OCI-LY3 (cell line): Measurements from ENCODE around the gene MZB1.
"Not testable (repeated sequence)": the region's sequence is repeated elsewhere in the genome, so short reads cannot be mapped to it uniquely, and the experiment has no call there.

Experiments
- H2AFZ ChIP-seq: fragments of 200-600, 300-600 bp; shearing (Covaris generic); 2 replicates; pipeline ENCODE4 v1.6.0; 2014; ENCODE audit warnings: antibody characterized with exemption, low read depth, low read length
- H3K27ac ChIP-seq: fragments of 200-600, 300-600 bp; sonication (generic); 2 replicates; pipeline ENCODE4 v1.5.1; 2014; ENCODE audit warnings: mild to moderate bottlenecking, low read length, moderate library complexity, mixed read lengths
- H3K27me3 ChIP-seq: fragments of 200-600, 300-600 bp; sonication (generic); 2 replicates; pipeline ENCODE4 v1.6.1; 2014; ENCODE audit warnings: low read depth, low read length, mixed read lengths
- H3K36me3 ChIP-seq: fragments of 200-600, 300-600 bp; sonication (generic); replicated peaks from 2 replicates; pipeline ENCODE3; 2014; ENCODE audit warnings: low read depth, low read length, mixed read lengths
- H3K4me1 ChIP-seq: fragments of 300-600, 200-600 bp; sonication (generic); 2 replicates; pipeline ENCODE4 v1.6.1; 2014; ENCODE audit warnings: low read length, mixed read lengths
- H3K4me2 ChIP-seq: fragments of 200-600, 300-600 bp; sonication (generic); 2 replicates; pipeline ENCODE4 v1.6.1; 2014; ENCODE audit warnings: low read length, mixed read lengths
- H3K4me3 ChIP-seq: fragments of 300-600, 200-600 bp; sonication (generic); 2 replicates; pipeline ENCODE4 v1.5.1; 2014; ENCODE audit warnings: antibody characterized with exemption, mild to moderate bottlenecking, low read length, moderate library complexity
- H3K79me2 ChIP-seq: fragments of 300-600, 200-600 bp; shearing (Covaris generic); 2 replicates; pipeline ENCODE4 v1.6.1; 2014; ENCODE audit warnings: mild to moderate bottlenecking, low read length, mixed read lengths
- H3K9ac ChIP-seq: fragments of 300-600, 200-600 bp; shearing (Covaris generic); 2 replicates; pipeline ENCODE4 v1.6.0; 2014; ENCODE audit warnings: mild to moderate bottlenecking, low read length, moderate library complexity
- H3K9me3 ChIP-seq: fragments of 200-600, 300-600 bp; shearing (Covaris generic); 2 replicates; pipeline ENCODE4 v1.6.1; 2014; ENCODE audit warnings: low read length, mixed read lengths; ENCODE audit not compliant: insufficient read depth
- H4K20me1 ChIP-seq: fragments of 200-600, 300-600 bp; sonication (generic); 2 replicates; pipeline ENCODE4 v1.6.1; 2016; ENCODE audit warnings: low read length, mixed read lengths; ENCODE audit not compliant: insufficient read depth
- CTCF ChIP-seq: fragments of 200-600, 300-600 bp; sonication (generic); IDR thresholded peaks from 2 replicates; pipeline ENCODE4 v1.5.1; 2014; ENCODE audit warnings: antibody characterized with exemption, low read length, low read depth
- EZH2phosphoT487 ChIP-seq: fragments of 200-600 bp; shearing (Covaris generic); IDR thresholded peaks from 2 replicates; pipeline ENCODE4 v1.6.1; 2018; ENCODE audit warnings: antibody characterized with exemption, mixed run types, low read depth

Gene MZB1

GRCh38 chr5:139410993-139411828 lies 21.5 kb upstream of the MZB1 start:
- no peak overlapping the region for H3K4me2 ChIP-seq
- H4K20me1 ChIP-seq, result no peaks in the 10 kb centered on the region
- H3K36me3 ChIP-seq, result no peaks in the 10 kb centered on the region
- no peak overlapping the region for H3K4me3 ChIP-seq
- no peak overlapping the region for H3K9ac ChIP-seq
- H2AFZ ChIP-seq, result no peak overlapping the region
- no peaks in the 10 kb centered on the region for H3K79me2 ChIP-seq
- peaks cover 41% of the 10 kb centered on the region for H3K4me1 ChIP-seq
- no peak overlapping the region for H3K27ac ChIP-seq
- H3K27me3 ChIP-seq, result no peaks in the 10 kb centered on the region
- no peaks in the 10 kb centered on the region for H3K9me3 ChIP-seq
- no peak for TF ChIP-seq EZH2phosphoT487
- no peak for TF ChIP-seq CTCF

- Histone ChIP-seq H3K79me2 (no peaks in the 10 kb centered on the region), H3K9me3 (no peaks in the 10 kb centered on the region), H3K4me2 (peak overlapping the region; percentile 58), H2AFZ (no peak overlapping the region), H3K36me3 (no peaks in the 10 kb centered on the region), H3K4me3 (no peak overlapping the region), H3K4me1 (peaks cover 43% of the 10 kb centered on the region), H3K9ac (no peak overlapping the region), H3K27ac (no peak overlapping the region), H4K20me1 (no peaks in the 10 kb centered on the region), H3K27me3 (no peaks in the 10 kb centered on the region)
- no peak for TF ChIP-seq EZH2phosphoT487
- TF ChIP-seq CTCF, result no peak
Measured at GRCh38 chr5:139410121-139410992, 20.6 kb upstream of the MZB1 start.

- not testable (repeated sequence) for H3K9ac ChIP-seq, H3K9me3 ChIP-seq, H2AFZ ChIP-seq, H3K36me3 ChIP-seq, H3K27me3 ChIP-seq, H4K20me1 ChIP-seq, H3K4me3 ChIP-seq, H3K79me2 ChIP-seq
- H3K4me2 ChIP-seq, result peak overlapping the region; percentile 58
- peaks cover 50% of the 10 kb centered on the region for H3K4me1 ChIP-seq
- H3K27ac ChIP-seq, result peak overlapping the region; percentile 2; the same call in 1 of the 2 replicates
Measured at GRCh38 chr5:139409116-139409515, 19.4 kb upstream of the MZB1 start.

GRCh38 chr5:139408191-139408590 lies 18.5 kb upstream of the MZB1 start:
- H3K27me3 ChIP-seq, result no peaks in the 10 kb centered on the region
- no peak for TF ChIP-seq CTCF
- peak overlapping the region; percentile 69 for H3K4me2 ChIP-seq
- peaks cover 52% of the 10 kb centered on the region for H3K4me1 ChIP-seq
- H3K9ac ChIP-seq, result peak overlapping the region; percentile 49; the same call in 1 of the 2 replicates
- H3K9me3 ChIP-seq, result no peaks in the 10 kb centered on the region
- peak overlapping the region; percentile 25; the same call in 1 of the 2 replicates for H3K4me3 ChIP-seq
- H4K20me1 ChIP-seq, result no peaks in the 10 kb centered on the region
- H3K27ac ChIP-seq, result peak overlapping the region; percentile 93
- no peaks in the 10 kb centered on the region for H3K36me3 ChIP-seq
- peak overlapping the region; percentile 17; the same call in 1 of the 2 replicates for H2AFZ ChIP-seq
- H3K79me2 ChIP-seq, result no peaks in the 10 kb centered on the region
